ENCODE data around the gene IPCEF1. TPM values are rescaled to one million over a fixed set of nuclear protein-coding genes. Genes with fewer than 3 reads are reported as not detected.

IPCEF1 gene
- total RNA-seq, 1 experiment from 2014 or later = 0.52 TPM

DNA sequence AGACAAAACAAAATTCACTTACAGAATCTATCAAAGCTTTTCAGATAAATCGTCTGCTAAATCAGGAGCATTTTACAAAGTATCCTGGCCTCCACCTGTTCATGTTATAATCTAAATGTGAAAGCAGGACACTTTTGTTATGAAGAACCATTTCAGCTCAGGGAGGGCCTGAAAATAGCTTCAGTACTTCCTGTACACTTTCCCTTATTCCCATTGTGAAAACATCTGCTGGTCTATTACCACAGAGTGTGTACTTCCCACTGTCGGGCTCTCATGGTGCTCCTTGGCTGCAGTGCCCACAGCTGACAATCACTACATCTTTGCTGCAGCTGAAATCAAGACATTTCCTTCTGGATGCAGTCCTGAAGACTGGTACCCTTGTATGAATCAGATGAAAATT lies 189.5 kb downstream of the IPCEF1 start:
- BruUV-seq (replicated peaks) = no TSS peak
- Mint-ChIP-seq H3K27me3 (ENCODE audit: unreplicated experiment) (no peaks in the 10 kb centered on the region), H3K9me3 (ENCODE audit: low read depth, unreplicated experiment) (no peaks in the 10 kb centered on the region), H3K36me3 (ENCODE audit: insufficient read depth, unreplicated experiment) (no peaks in the 10 kb centered on the region), H3K27ac (ENCODE audit: unreplicated experiment) (no peak overlapping the region), H3K4me1 (ENCODE audit: low read depth, unreplicated experiment) (no peaks in the 10 kb centered on the region), H3K4me3 (ENCODE audit: low read depth, unreplicated experiment) (no peak overlapping the region)
- DNase-seq = no peak
- TF ChIP-seq, protein P1, sequence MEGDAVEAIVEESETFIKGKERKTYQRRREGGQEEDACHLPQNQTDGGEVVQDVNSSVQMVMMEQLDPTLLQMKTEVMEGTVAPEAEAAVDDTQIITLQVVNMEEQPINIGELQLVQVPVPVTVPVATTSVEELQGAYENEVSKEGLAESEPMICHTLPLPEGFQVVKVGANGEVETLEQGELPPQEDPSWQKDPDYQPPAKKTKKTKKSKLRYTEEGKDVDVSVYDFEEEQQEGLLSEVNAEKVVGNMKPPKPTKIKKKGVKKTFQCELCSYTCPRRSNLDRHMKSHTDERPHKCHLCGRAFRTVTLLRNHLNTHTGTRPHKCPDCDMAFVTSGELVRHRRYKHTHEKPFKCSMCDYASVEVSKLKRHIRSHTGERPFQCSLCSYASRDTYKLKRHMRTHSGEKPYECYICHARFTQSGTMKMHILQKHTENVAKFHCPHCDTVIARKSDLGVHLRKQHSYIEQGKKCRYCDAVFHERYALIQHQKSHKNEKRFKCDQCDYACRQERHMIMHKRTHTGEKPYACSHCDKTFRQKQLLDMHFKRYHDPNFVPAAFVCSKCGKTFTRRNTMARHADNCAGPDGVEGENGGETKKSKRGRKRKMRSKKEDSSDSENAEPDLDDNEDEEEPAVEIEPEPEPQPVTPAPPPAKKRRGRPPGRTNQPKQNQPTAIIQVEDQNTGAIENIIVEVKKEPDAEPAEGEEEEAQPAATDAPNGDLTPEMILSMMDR (IDR thresholded peaks at IDR 0.05; ENCODE audit: unreplicated experiment) = no peak
- intact Hi-C loops (cut with micrococcal nuclease; ENCODE audit: unreplicated experiment) = no loop called here
- CTCF ChIA-PET = no interaction called here

DNA sequence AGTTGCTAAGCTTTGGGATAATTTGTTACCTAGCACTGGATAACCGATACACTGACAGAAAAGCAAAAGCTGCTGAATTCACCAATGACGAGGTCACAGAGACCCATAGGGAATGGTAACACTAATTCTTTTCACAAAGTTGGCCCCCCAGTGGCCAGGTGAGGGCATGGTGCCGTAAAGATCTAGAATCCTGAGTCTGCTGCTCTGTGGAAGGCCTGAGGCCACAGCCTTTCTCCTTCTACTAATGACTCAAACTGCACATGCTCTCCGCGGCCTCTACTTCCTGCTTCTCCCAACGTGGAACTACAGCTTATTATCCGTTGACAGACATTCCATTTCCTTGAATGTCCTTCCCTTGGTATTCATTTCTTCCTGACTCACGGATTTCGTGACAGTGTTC lies 190.5 kb downstream of the IPCEF1 start:
- TF ChIP-seq, protein P1 (IDR thresholded peaks at IDR 0.05; ENCODE audit: unreplicated experiment) = no peak
- H3K27me3 Mint-ChIP-seq (ENCODE audit: unreplicated experiment) = no peaks in the 10 kb centered on the region
- no peaks in the 10 kb centered on the region for H3K36me3 Mint-ChIP-seq (ENCODE audit: insufficient read depth, unreplicated experiment)
- no TSS peak for BruUV-seq (replicated peaks)
- DNase-seq = no peak
- no peaks in the 10 kb centered on the region for H3K4me1 Mint-ChIP-seq (ENCODE audit: low read depth, unreplicated experiment)
- no peaks in the 10 kb centered on the region for H3K9me3 Mint-ChIP-seq (ENCODE audit: low read depth, unreplicated experiment)
- no peak overlapping the region for H3K27ac Mint-ChIP-seq (ENCODE audit: unreplicated experiment)
- CTCF ChIA-PET = no interaction called here
- intact Hi-C loops (cut with micrococcal nuclease; ENCODE audit: unreplicated experiment) = no loop called here
- no peak overlapping the region for H3K4me3 Mint-ChIP-seq (ENCODE audit: low read depth, unreplicated experiment)

DNA sequence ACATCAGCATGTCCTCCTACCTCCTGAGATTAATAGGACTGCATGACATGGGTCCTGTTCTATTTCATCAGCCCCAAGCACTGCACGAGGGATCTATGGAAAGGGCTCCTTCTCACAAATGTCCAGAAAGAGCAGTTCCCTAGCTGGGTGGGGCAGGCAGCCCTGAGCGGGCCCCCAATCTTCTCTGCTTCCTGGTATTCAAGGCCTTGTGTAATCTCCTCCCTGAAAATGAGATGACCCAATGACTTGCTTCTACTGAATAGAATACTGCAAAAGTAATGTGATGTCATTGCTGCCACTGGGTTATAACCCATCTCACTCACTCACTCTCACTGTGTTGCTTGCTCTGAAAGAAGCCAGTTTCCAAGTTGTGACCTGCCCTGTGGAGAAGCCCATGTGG lies 191.1 kb downstream of the IPCEF1 start:
- CTCF ChIA-PET = no interaction called here
- Mint-ChIP-seq H3K27ac (ENCODE audit: unreplicated experiment) (no peak overlapping the region), H3K4me1 (ENCODE audit: low read depth, unreplicated experiment) (no peaks in the 10 kb centered on the region), H3K27me3 (ENCODE audit: unreplicated experiment) (no peaks in the 10 kb centered on the region), H3K4me3 (ENCODE audit: low read depth, unreplicated experiment) (no peak overlapping the region), H3K9me3 (ENCODE audit: low read depth, unreplicated experiment) (no peaks in the 10 kb centered on the region), H3K36me3 (ENCODE audit: insufficient read depth, unreplicated experiment) (no peaks in the 10 kb centered on the region)
- BruUV-seq (replicated peaks) = no TSS peak
- intact Hi-C loops (cut with micrococcal nuclease; ENCODE audit: unreplicated experiment) = no loop called here
- TF ChIP-seq, protein P1 (IDR thresholded peaks at IDR 0.05; ENCODE audit: unreplicated experiment) = no peak
- DNase-seq = no peak

DNA sequence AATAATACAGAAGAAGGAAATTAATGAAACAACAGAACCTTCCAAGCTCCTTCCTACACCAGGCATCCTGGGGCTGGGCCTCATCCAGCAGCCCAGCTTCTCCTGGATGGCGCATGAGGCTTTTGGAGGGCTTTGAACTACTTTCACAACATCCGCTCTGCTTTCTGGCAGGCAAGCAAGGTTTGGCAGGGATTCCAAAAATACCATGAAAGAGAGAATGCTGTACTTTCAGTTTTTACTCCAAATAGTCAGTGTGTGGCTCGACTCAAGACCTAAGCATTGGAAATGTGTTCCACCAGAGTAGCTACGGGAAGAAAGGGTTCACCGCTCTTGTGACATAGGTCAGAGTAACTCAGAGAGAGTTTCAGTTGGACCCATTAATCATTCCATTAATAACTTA lies 192.2 kb downstream of the IPCEF1 start:
- no peaks in the 10 kb centered on the region for H3K4me1 Mint-ChIP-seq (ENCODE audit: low read depth, unreplicated experiment)
- TF ChIP-seq, protein P1 (IDR thresholded peaks at IDR 0.05; ENCODE audit: unreplicated experiment) = no peak
- H3K4me3 Mint-ChIP-seq (ENCODE audit: low read depth, unreplicated experiment) = no peak overlapping the region
- intact Hi-C loops (cut with micrococcal nuclease; ENCODE audit: unreplicated experiment) = no loop called here
- DNase-seq = no peak
- H3K27ac Mint-ChIP-seq (ENCODE audit: unreplicated experiment) = no peak overlapping the region
- no peaks in the 10 kb centered on the region for H3K36me3 Mint-ChIP-seq (ENCODE audit: insufficient read depth, unreplicated experiment)
- no TSS peak for BruUV-seq (replicated peaks)
- CTCF ChIA-PET = no interaction called here
- H3K9me3 Mint-ChIP-seq (ENCODE audit: low read depth, unreplicated experiment) = no peaks in the 10 kb centered on the region
- H3K27me3 Mint-ChIP-seq (ENCODE audit: unreplicated experiment) = no peaks in the 10 kb centered on the region

DNA sequence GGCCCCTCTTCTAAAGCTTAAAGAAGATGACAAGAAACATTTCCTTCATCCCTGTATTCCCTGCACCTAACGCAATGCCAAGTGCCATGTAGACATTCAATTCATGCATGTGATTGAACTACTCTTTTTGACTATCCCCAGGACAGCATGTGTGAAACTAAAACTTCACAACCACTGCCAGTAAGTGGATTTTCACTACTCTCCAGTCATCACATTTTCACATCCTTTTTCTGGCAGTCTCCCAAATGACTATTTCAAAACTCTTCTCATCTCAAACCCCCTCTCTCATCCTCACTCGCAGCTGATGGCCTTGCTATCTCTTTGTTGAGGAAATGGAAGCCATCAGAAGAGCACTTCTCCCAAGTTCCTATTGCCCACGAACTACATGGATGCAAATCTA lies 194.9 kb downstream of the IPCEF1 start:
- H3K9me3 Mint-ChIP-seq (ENCODE audit: low read depth, unreplicated experiment) = no peaks in the 10 kb centered on the region
- H3K4me1 Mint-ChIP-seq (ENCODE audit: low read depth, unreplicated experiment) = peaks cover under 1% of the 10 kb centered on the region
- no peak overlapping the region for H3K4me3 Mint-ChIP-seq (ENCODE audit: low read depth, unreplicated experiment)
- H3K27ac Mint-ChIP-seq (ENCODE audit: unreplicated experiment) = no peak overlapping the region
- TF ChIP-seq, protein P1 (IDR thresholded peaks at IDR 0.05; ENCODE audit: unreplicated experiment) = no peak
- DNase-seq = no peak
- H3K36me3 Mint-ChIP-seq (ENCODE audit: insufficient read depth, unreplicated experiment) = no peaks in the 10 kb centered on the region
- CTCF ChIA-PET = no interaction called here
- no TSS peak for BruUV-seq (replicated peaks)
- intact Hi-C loops (cut with micrococcal nuclease; ENCODE audit: unreplicated experiment) = no loop called here
- H3K27me3 Mint-ChIP-seq (ENCODE audit: unreplicated experiment) = no peaks in the 10 kb centered on the region
